Measurements from ENCODE around the gene AGPAT4.

The AGPAT4 gene

GRCh38 chr6:161143663-161144430 lies 130.0 kb downstream of the AGPAT4 start:
- H3K4me3 ChIP-seq (ENCODE audit: low read length): no peak overlapping the region
- no peak for DNase-seq (ENCODE audit: low read depth)
- no peak for TF ChIP-seq CTCF (conservative IDR thresholded peaks at IDR 0.05; ENCODE audit: low read depth, low read length)

GRCh38 chr6:161142957-161143296 lies 130.9 kb downstream of the AGPAT4 start:
- H3K4me3 ChIP-seq (ENCODE audit: low read length): no peak overlapping the region
- DNase-seq (ENCODE audit: low read depth): no peak
- no peak for TF ChIP-seq CTCF (conservative IDR thresholded peaks at IDR 0.05; ENCODE audit: low read depth, low read length)

GRCh38 chr6:161141173-161141572 lies 132.7 kb downstream of the AGPAT4 start:
- DNase-seq (ENCODE audit: low read depth): no peak
- TF ChIP-seq CTCF (conservative IDR thresholded peaks at IDR 0.05; ENCODE audit: low read depth, low read length): no peak
- H3K4me3 ChIP-seq (ENCODE audit: low read length): no peak overlapping the region

GRCh38 chr6:161140554-161140875 lies 133.3 kb downstream of the AGPAT4 start:
- no peak overlapping the region for H3K4me3 ChIP-seq (ENCODE audit: low read length)
- no peak for TF ChIP-seq CTCF (conservative IDR thresholded peaks at IDR 0.05; ENCODE audit: low read depth, low read length)
- DNase-seq (ENCODE audit: low read depth): no peak

- no peak for TF ChIP-seq CTCF (conservative IDR thresholded peaks at IDR 0.05; ENCODE audit: low read depth, low read length)
- no peak for DNase-seq (ENCODE audit: low read depth)
- no peak overlapping the region for H3K4me3 ChIP-seq (ENCODE audit: low read length)
Observed at GRCh38 chr6:161139766-161140553, 133.9 kb downstream of the AGPAT4 start.

GRCh38 chr6:161139304-161139765 lies 134.5 kb downstream of the AGPAT4 start:
- no peak for DNase-seq (ENCODE audit: low read depth)

More at GRCh38 chr6:161139304-161139765, 134.5 kb downstream of the AGPAT4 start:
- TF ChIP-seq CTCF (conservative IDR thresholded peaks at IDR 0.05; ENCODE audit: low read depth, low read length): no peak
- H3K4me3 ChIP-seq (ENCODE audit: low read length): no peak overlapping the region
